Kidney epithelial cell (primary cell): ENCODE data around the gene METTL22. TPM values are rescaled to one million over a fixed set of nuclear protein-coding genes. Genes with fewer than 3 reads are reported as not detected.

Experiments
- DNase-seq: peaks from one replicate; pipeline ENCODE4 v3.0.0-alpha.2; 2010; ENCODE audit warnings: low read depth
- H3K27me3 ChIP-seq: 2 replicates; pipeline ENCODE4 v1.6.0; 2011; ENCODE audit warnings: low read length; ENCODE audit not compliant: control insufficient read depth, insufficient read depth
- H3K36me3 ChIP-seq: 2 replicates; pipeline ENCODE4 v1.5.1; 2011; ENCODE audit warnings: low read length; ENCODE audit not compliant: control insufficient read depth, insufficient read depth
- H3K4me3 ChIP-seq: 2 replicates; pipeline ENCODE4 v1.5.1; 2011; ENCODE audit warnings: low read depth, mild to moderate bottlenecking, control low read depth, low read length
- CTCF ChIP-seq: IDR thresholded peaks from 2 replicates; pipeline ENCODE4 v1.5.1; 2011; ENCODE audit warnings: mild to moderate bottlenecking, moderate library complexity, low read length, control low read depth, inconsistent platforms; ENCODE audit not compliant: insufficient read depth, poor library complexity, severe bottlenecking
- total RNA-seq: library from RNA; depleted of rRNA; stranded (reverse); fragments of >200 nt; gene quantifications from 2 replicates; pipeline ENCODE4 v1.2.3, GENCODE V29; 2015

METTL22 gene
- total RNA-seq, result 24.5 and 34.9 TPM in 2 replicates

GRCh38 chr16:8621572-8622314 is at the start of gene METTL22:
Gene METTL22 (plus strand): TSS chr16:8621698. CDS start chr16:8625666, 3,968 bp downstream.
- H3K36me3 ChIP-seq, result no peaks in the 10 kb centered on the region
- peak within 1 kb of the TSS; percentile 61 for H3K4me3 ChIP-seq
- H3K27me3 ChIP-seq, result peaks cover 3% of the 10 kb centered on the region
- DNase-seq, result peak; percentile 50
- no peak for TF ChIP-seq CTCF

GRCh38 chr16:8572063-8572918 is 49.2 kb upstream of the METTL22 start:
- TF ChIP-seq CTCF, result no peak

GRCh38 chr16:8572919-8573724 is 48.4 kb upstream of the METTL22 start:
- no peak for DNase-seq
- H3K27me3 ChIP-seq, result peaks cover 4% of the 10 kb centered on the region

More at GRCh38 chr16:8572063-8572918, 49.2 kb upstream of the METTL22 start:
- Histone ChIP-seq H3K36me3 (no peaks in the 10 kb centered on the region), H3K4me3 (no peak overlapping the region), H3K27me3 (peaks cover 4% of the 10 kb centered on the region)
- no peak for DNase-seq

GRCh38 chr16:8575399-8575798 is 46.1 kb upstream of the METTL22 start:
- H3K27me3 ChIP-seq, result no peaks in the 10 kb centered on the region
- H3K4me3 ChIP-seq, result no peak overlapping the region
- no peak for DNase-seq
- no peak for TF ChIP-seq CTCF
- no peaks in the 10 kb centered on the region for H3K36me3 ChIP-seq

More at GRCh38 chr16:8572919-8573724, 48.4 kb upstream of the METTL22 start:
- H3K36me3 ChIP-seq, result no peaks in the 10 kb centered on the region
- H3K4me3 ChIP-seq, result no peak overlapping the region
- peak; percentile 62 for TF ChIP-seq CTCF

- H3K4me3 ChIP-seq, result no peak overlapping the region
- TF ChIP-seq CTCF, result no peak
- no peak for DNase-seq
- no peaks in the 10 kb centered on the region for H3K27me3 ChIP-seq
- no peaks in the 10 kb centered on the region for H3K36me3 ChIP-seq
These were observed 45.1 kb upstream of the METTL22 start for GRCh38 chr16:8576141-8577004.
